HG03103 (cell line): ENCODE data around the gene MTG1.

Source experiments
- ATAC-seq: cut with Tn5 transposase; IDR thresholded peaks from one replicate; pipeline ENCODE4 v1.9.1; 2021; ENCODE audit warnings: low read depth; ENCODE audit not compliant: unreplicated experiment

MTG1 gene

GRCh38 chr10:133394064-133394663 lies at the start of gene MTG1:
Gene MTG1 (plus strand): TSS chr10:133394157. CDS start chr10:133394221, 64 bp downstream.
- peak; percentile 55 for ATAC-seq

GRCh38 chr10:133344236-133344635 lies 49.7 kb upstream of the MTG1 start:
- no peak for ATAC-seq

GRCh38 chr10:133346413-133346812 lies 47.5 kb upstream of the MTG1 start:
- no peak for ATAC-seq

GRCh38 chr10:133347710-133348517 lies 46.0 kb upstream of the MTG1 start:
- ATAC-seq = no peak

- ATAC-seq = no peak
Measured at GRCh38 chr10:133349160-133349568, 44.8 kb upstream of the MTG1 start.

- no peak for ATAC-seq
Measured at GRCh38 chr10:133349577-133350011, 44.4 kb upstream of the MTG1 start.

- ATAC-seq = no peak
Measured at GRCh38 chr10:133350283-133350949, 43.5 kb upstream of the MTG1 start.

- no peak for ATAC-seq
Measured at GRCh38 chr10:133350950-133351329, 43.0 kb upstream of the MTG1 start.

GRCh38 chr10:133351408-133352318 lies 42.3 kb upstream of the MTG1 start:
- ATAC-seq = no peak

- no peak for ATAC-seq
Measured at GRCh38 chr10:133353202-133353959, 40.6 kb upstream of the MTG1 start.

GRCh38 chr10:133353988-133354605 lies 39.9 kb upstream of the MTG1 start:
- ATAC-seq = no peak

GRCh38 chr10:133354672-133355240 lies 39.2 kb upstream of the MTG1 start:
- no peak for ATAC-seq

GRCh38 chr10:133355266-133355665 lies 38.7 kb upstream of the MTG1 start:
- ATAC-seq = no peak

- no peak for ATAC-seq
Measured at GRCh38 chr10:133355991-133356390, 38.0 kb upstream of the MTG1 start.

GRCh38 chr10:133356549-133357284 lies 37.2 kb upstream of the MTG1 start:
- ATAC-seq = no peak

- ATAC-seq = peak; percentile 57
Measured at GRCh38 chr10:133357285-133358161, 36.4 kb upstream of the MTG1 start, which contains the start of gene FUOM. Gene FUOM (minus strand): TSS chr10:133358019. CDS start chr10:133358007, 12 bp downstream.
